Measurements from ENCODE around the gene ZNF576.

Gene ZNF576

GRCh38 chr19:43563816-43564457 lies 32.5 kb upstream of the ZNF576 start:
- Histone ChIP-seq H3K9me3 (ENCODE audit: control insufficient read depth, insufficient read depth, low read length) (no peaks in the 10 kb centered on the region), H3K9ac (ENCODE audit: low read depth, low read length) (no peak overlapping the region), H3K4me1 (ENCODE audit: insufficient read depth, low read length) (no peaks in the 10 kb centered on the region), H3K36me3 (ENCODE audit: insufficient read depth, low read length) (peaks cover 4% of the 10 kb centered on the region)

DNA sequence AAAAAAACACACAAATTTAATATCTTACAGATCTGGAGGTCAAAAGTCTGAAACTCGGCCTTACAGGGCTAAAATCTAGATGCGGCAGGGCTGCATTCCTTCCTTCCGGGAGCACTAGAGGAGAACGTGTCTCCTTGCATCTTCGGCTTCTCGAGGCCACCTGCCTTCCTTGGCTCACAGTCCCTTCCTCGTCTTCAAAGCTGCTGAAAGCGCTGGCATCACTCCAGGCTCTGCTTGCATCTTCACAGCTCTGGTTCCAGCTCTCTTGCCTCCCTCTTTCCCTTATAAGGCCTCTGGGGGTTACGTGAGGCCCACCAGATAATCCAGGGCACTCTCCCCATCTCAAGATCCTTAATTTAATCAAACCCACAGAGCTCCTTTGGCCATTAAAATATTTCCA lies 31.6 kb upstream of the ZNF576 start:
- Histone ChIP-seq H3K9ac (ENCODE audit: low read depth, low read length) (no peak overlapping the region), H3K9me3 (ENCODE audit: control insufficient read depth, insufficient read depth, low read length) (no peaks in the 10 kb centered on the region), H3K4me1 (ENCODE audit: insufficient read depth, low read length) (no peaks in the 10 kb centered on the region), H3K36me3 (ENCODE audit: insufficient read depth, low read length) (peaks cover 4% of the 10 kb centered on the region)

GRCh38 chr19:43569657-43570056 lies 26.7 kb upstream of the ZNF576 start:
- no peak overlapping the region for H3K9ac ChIP-seq (ENCODE audit: low read depth, low read length)

DNA sequence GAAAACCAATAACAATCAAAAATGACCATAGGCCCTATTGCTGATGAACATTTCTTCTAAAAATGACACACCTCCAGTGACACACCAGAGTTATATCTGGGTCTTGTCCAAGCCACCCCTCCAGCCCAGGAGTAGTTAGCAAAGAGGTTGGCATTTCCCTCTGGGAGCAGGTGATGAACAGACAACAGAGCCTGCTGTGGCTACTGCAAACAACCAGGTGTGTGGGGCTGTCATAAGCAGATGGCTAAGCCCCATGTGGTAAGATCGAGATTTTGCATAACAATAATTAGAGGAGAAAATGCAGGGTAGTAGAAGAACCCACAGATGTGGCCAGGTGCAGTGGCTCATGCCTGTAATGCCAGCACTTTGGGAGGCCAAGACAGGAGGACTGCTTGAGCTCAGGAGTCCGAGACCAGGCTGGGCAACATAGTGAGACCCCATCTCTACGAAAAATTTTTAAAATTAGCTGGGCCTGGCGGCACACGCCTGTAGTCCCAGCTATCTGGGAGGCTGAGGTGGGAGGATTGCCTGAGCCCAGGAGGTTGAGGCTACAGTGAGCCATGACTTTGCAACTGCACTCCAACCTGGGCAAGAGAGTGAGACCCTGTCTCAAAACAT lies 26.1 kb upstream of the ZNF576 start:
- Histone ChIP-seq H3K9ac (ENCODE audit: low read depth, low read length) (no peak overlapping the region), H3K4me1 (ENCODE audit: insufficient read depth, low read length) (peaks cover 6% of the 10 kb centered on the region; the same call in 1 of the 2 replicates), H3K36me3 (ENCODE audit: insufficient read depth, low read length) (no peaks in the 10 kb centered on the region; the same call in 1 of the 2 replicates), H3K9me3 (ENCODE audit: control insufficient read depth, insufficient read depth, low read length) (no peaks in the 10 kb centered on the region)

More at GRCh38 chr19:43569657-43570056, 26.7 kb upstream of the ZNF576 start:
- H3K9me3 ChIP-seq (ENCODE audit: control insufficient read depth, insufficient read depth, low read length): no peaks in the 10 kb centered on the region
- H3K36me3 ChIP-seq (ENCODE audit: insufficient read depth, low read length): no peaks in the 10 kb centered on the region; the same call in 1 of the 2 replicates
- peaks cover 3% of the 10 kb centered on the region; the same call in 1 of the 2 replicates for H3K4me1 ChIP-seq (ENCODE audit: insufficient read depth, low read length)

- no peaks in the 10 kb centered on the region; the same call in 1 of the 2 replicates for H3K36me3 ChIP-seq (ENCODE audit: insufficient read depth, low read length)
- peaks cover 6% of the 10 kb centered on the region; the same call in 1 of the 2 replicates for H3K4me1 ChIP-seq (ENCODE audit: insufficient read depth, low read length)
- H3K9me3 ChIP-seq (ENCODE audit: control insufficient read depth, insufficient read depth, low read length): no peaks in the 10 kb centered on the region
- H3K9ac ChIP-seq (ENCODE audit: low read depth, low read length): no peak overlapping the region
These were observed 24.2 kb upstream of the ZNF576 start for GRCh38 chr19:43572171-43572588.

DNA sequence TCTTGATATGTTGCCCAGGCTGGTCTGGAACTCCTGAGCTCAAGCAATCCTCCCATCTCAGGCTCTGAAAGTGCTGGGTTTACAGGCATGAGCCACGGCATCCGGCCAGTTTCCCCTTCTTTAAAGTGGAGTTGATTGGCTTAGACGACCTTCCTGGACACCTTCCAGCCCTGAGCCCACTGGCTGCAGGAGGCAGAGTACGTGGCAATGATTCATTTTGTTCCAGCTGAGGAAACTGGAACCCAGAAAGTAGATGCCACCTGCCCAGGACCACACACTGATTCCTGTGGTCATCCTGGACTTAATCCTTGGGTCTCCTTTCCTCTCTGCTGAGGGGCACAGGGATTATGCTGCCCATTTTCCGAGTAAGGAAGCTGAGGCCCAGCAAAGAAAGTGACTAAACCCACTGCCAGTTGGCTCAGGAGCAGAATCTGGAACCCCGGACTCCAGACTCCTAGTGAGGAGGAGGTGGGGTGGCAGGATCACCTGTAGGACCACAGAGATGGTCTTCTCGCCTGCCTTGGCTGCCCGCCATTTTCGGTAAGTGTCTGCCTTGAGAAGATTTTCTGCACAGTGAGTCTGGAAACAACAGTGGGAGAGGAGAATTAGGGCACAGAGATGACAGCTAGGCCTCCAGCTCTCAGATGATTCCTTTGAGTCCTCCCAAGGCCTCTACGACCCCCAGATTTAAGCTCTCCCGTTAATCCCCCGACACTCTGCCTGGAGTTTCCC lies 21.8 kb upstream of the ZNF576 start:
- H3K36me3 ChIP-seq (ENCODE audit: insufficient read depth, low read length): no peaks in the 10 kb centered on the region; the same call in 1 of the 2 replicates
- H3K4me1 ChIP-seq (ENCODE audit: insufficient read depth, low read length): peaks cover 6% of the 10 kb centered on the region; the same call in 1 of the 2 replicates
- no peaks in the 10 kb centered on the region; the same call in 1 of the 2 replicates for H3K9me3 ChIP-seq (ENCODE audit: control insufficient read depth, insufficient read depth, low read length)
- H3K9ac ChIP-seq (ENCODE audit: low read depth, low read length): peak overlapping the region; percentile 98

GRCh38 chr19:43575156-43575950 lies 21.0 kb upstream of the ZNF576 start, which contains the start of the genes PINLYP and XRCC1:
Gene PINLYP (plus strand): TSS chr19:43575801. CDS start chr19:43577192, 1,391 bp downstream.
Gene XRCC1 (minus strand): TSS chr19:43575527. CDS start chr19:43575458, 69 bp downstream.
- H3K9me3 ChIP-seq (ENCODE audit: control insufficient read depth, insufficient read depth, low read length): no peaks in the 10 kb centered on the region; the same call in 1 of the 2 replicates
- peaks cover 6% of the 10 kb centered on the region; the same call in 1 of the 2 replicates for H3K4me1 ChIP-seq (ENCODE audit: insufficient read depth, low read length)
- H3K36me3 ChIP-seq (ENCODE audit: insufficient read depth, low read length): no peaks in the 10 kb centered on the region; the same call in 1 of the 2 replicates
- peak within 1 kb of the TSS; percentile 98 for H3K9ac ChIP-seq (ENCODE audit: low read depth, low read length)

- Histone ChIP-seq H3K9ac (ENCODE audit: low read depth, low read length) (peak overlapping the region; percentile 47), H3K9me3 (ENCODE audit: control insufficient read depth, insufficient read depth, low read length) (no peaks in the 10 kb centered on the region; the same call in 1 of the 2 replicates), H3K4me1 (ENCODE audit: insufficient read depth, low read length) (peaks cover 6% of the 10 kb centered on the region; the same call in 1 of the 2 replicates), H3K36me3 (ENCODE audit: insufficient read depth, low read length) (no peaks in the 10 kb centered on the region; the same call in 1 of the 2 replicates)
These were observed 20.2 kb upstream of the ZNF576 start for GRCh38 chr19:43575955-43576878.

- H3K36me3 ChIP-seq (ENCODE audit: insufficient read depth, low read length): no peaks in the 10 kb centered on the region
- H3K9me3 ChIP-seq (ENCODE audit: control insufficient read depth, insufficient read depth, low read length): no peaks in the 10 kb centered on the region; the same call in 1 of the 2 replicates
- H3K4me1 ChIP-seq (ENCODE audit: insufficient read depth, low read length): peaks cover 9% of the 10 kb centered on the region; the same call in 1 of the 2 replicates
- H3K9ac ChIP-seq (ENCODE audit: low read depth, low read length): no peak overlapping the region
These were observed 17.6 kb upstream of the ZNF576 start for GRCh38 chr19:43578787-43579186.

DNA sequence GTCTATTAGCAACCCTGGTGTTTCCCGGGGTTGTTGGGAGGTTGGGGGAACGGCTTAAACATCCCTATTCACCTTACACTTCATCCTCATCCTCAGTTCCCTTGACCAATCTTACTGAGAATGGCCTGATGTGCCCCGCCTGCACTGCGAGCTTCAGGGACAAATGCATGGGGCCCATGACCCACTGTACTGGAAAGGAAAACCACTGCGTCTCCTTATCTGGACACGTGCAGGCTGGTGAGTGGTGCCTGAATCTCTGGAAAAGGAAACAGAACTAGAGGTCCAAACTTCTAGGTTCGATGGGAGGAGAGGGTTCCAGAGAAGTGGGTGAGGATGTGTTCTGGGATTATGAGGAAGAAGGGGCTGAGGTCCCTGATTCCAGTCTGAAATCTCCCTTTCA lies 14.9 kb upstream of the ZNF576 start:
- Histone ChIP-seq H3K36me3 (ENCODE audit: insufficient read depth, low read length) (no peaks in the 10 kb centered on the region), H3K9ac (ENCODE audit: low read depth, low read length) (peak overlapping the region; percentile 61), H3K4me1 (ENCODE audit: insufficient read depth, low read length) (peaks cover 3% of the 10 kb centered on the region; the same call in 1 of the 2 replicates)

DNA sequence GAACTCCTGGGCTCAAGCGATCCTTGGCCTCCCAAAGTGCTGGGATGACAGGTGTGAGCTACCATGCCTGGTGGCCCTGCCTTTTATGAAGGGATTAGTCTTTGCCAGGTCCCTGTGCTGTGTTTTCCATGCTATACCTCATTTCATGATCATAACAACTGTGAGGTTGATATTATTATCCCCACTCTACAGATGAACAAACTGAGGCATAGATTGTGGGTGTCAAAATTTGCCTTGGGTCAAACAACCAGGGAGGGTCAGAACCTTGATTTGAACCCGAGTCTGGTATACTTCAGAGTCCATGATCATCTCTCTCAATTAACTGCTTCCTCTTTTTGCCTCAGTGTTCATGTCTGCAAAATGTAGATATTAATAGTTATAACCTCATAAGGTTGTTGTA lies 13.9 kb upstream of the ZNF576 start:
- no peaks in the 10 kb centered on the region; the same call in 1 of the 2 replicates for H3K9me3 ChIP-seq (ENCODE audit: control insufficient read depth, insufficient read depth, low read length)
- no peaks in the 10 kb centered on the region for H3K36me3 ChIP-seq (ENCODE audit: insufficient read depth, low read length)
- peaks cover 3% of the 10 kb centered on the region; the same call in 1 of the 2 replicates for H3K4me1 ChIP-seq (ENCODE audit: insufficient read depth, low read length)
- H3K9ac ChIP-seq (ENCODE audit: low read depth, low read length): no peak overlapping the region

More for the DNA sequence above, 14.9 kb upstream of the ZNF576 start:
- H3K9me3 ChIP-seq (ENCODE audit: control insufficient read depth, insufficient read depth, low read length): no peaks in the 10 kb centered on the region; the same call in 1 of the 2 replicates

- Histone ChIP-seq H3K36me3 (ENCODE audit: insufficient read depth, low read length) (no peaks in the 10 kb centered on the region), H3K4me1 (ENCODE audit: insufficient read depth, low read length) (peaks cover 3% of the 10 kb centered on the region; the same call in 1 of the 2 replicates), H3K9me3 (ENCODE audit: control insufficient read depth, insufficient read depth, low read length) (no peaks in the 10 kb centered on the region), H3K9ac (ENCODE audit: low read depth, low read length) (no peak overlapping the region)
These were observed 11.9 kb upstream of the ZNF576 start for GRCh38 chr19:43584484-43584883.

DNA sequence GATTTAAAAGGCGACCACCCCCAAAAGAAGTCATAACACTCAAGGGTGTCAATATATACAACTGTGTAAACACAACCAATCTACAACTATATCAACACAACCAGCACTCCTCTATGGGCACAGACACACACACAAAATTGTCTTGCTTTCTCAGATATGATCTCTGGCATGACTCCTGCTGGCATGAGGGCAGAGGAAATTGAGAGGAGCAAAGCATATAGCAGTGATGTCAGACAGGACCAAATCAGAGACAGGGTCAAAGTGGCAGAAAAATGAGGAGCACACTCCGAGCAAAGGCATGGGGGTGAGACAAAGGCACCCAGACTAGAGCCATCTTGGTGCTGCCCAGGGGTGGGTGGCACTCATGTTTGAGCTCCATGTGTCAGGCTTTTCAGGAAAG lies 10.0 kb upstream of the ZNF576 start:
- H3K36me3 ChIP-seq (ENCODE audit: insufficient read depth, low read length): no peaks in the 10 kb centered on the region
- no peaks in the 10 kb centered on the region for H3K9me3 ChIP-seq (ENCODE audit: control insufficient read depth, insufficient read depth, low read length)
- peaks cover 3% of the 10 kb centered on the region; the same call in 1 of the 2 replicates for H3K4me1 ChIP-seq (ENCODE audit: insufficient read depth, low read length)
- H3K9ac ChIP-seq (ENCODE audit: low read depth, low read length): no peak overlapping the region
